Body of pancreas (tissue), 4 donors: Measurements from ENCODE around the gene C14orf132. TPM values are rescaled to one million over a fixed set of nuclear protein-coding genes. Genes with fewer than 3 reads are reported as not detected.

Source experiments
- ATAC-seq: fragments of 150-250 bp; one replicate; pipeline ENCODE4 v1.9.1; 2016
- DNase-seq, 4 donors: peaks; one replicate each; pipeline ENCODE4 v3.0.0-alpha.2; 2019
- H3K27ac ChIP-seq, 4 donors: fragments of 200-600 bp; sonication (generic); 1 replicate in 3 of 4; 2 replicates in 1 of 4; pipeline versions ENCODE4 v1.5.1 to v1.6.1; 2016 to 2019; ENCODE audit warnings: mild to moderate bottlenecking in 1 of 4, mixed read lengths in 1 of 4, moderate library complexity in 1 of 4
- H3K27me3 ChIP-seq, 2 donors: fragments of 200-600 bp; sonication (generic); one replicate each; pipeline ENCODE4 v1.6.0; 2016; ENCODE audit warnings: mild to moderate bottlenecking in 1 of 2
- H3K36me3 ChIP-seq, 2 donors: fragments of 200-600 bp; sonication (generic); replicated peaks in 1 of 2; 2 replicates each; pipeline ENCODE4 v1.5.1; 2016; ENCODE audit warnings: low read depth in 2 of 2; ENCODE audit not compliant: insufficient read depth in 1 of 2
- H3K4me1 ChIP-seq: fragments of 200-600 bp; sonication (generic); one replicate; pipeline ENCODE4 v1.6.0; 2016
- H3K4me3 ChIP-seq, 2 donors: fragments of 200-600 bp; sonication (generic); 1 replicate in 1 of 2; 2 replicates in 1 of 2; pipeline ENCODE4 v1.5.1; 2016 to 2019
- H3K9me3 ChIP-seq, 3 donors: fragments of 200-600 bp; sonication (generic); 1 replicate in 2 of 3; 2 replicates in 1 of 3; pipeline ENCODE4 v1.5.1; 2016
- POLR2A ChIP-seq, 3 donors: fragments of 450-650 bp; IDR thresholded peaks; one replicate each; pipeline ENCODE4 v1.6.1; 2016; ENCODE audit warnings: antibody characterized with exemption in 3 of 3, mild to moderate bottlenecking in 2 of 3
- WGBS, 2 donors: methylation state at CpG; one replicate each; pipeline ENCODE4 v1.1.5; 2017; 5-methylcytosine and 5-hydroxymethylcytosine counted together
- intact Hi-C: fragments of 100-400 bp; cut with DNase I; formaldehyde crosslinking; loops from one replicate; pipeline ENCODE4 v1.15.1; 2023
- total RNA-seq, 2 donors: library from RNA; depleted of rRNA; stranded (reverse); fragments of >200 nt; gene quantifications; one replicate each; pipeline ENCODE4 v1.1.0, GENCODE V29; 2016
- TF ChIP-seq, protein P1 (sequence below), 7 experiments: fragments of 450-650 bp in 4 of 7; fragments of 200-600 bp in 3 of 7; sonication (generic) in 3 of 7; IDR thresholded peaks; one replicate each; pipeline ENCODE4 v1.5.1; 2016 to 2019; ENCODE audit warnings: antibody characterized with exemption in 7 of 7

C14orf132 gene
- total RNA-seq, 2 donors from 2014 or later = 4.4 to 4.6 TPM

- Histone ChIP-seq H3K36me3 (no peaks in the 10 kb centered on the region), H3K4me1 (no peaks in the 10 kb centered on the region), H3K4me3 (no peak overlapping the region), H3K27me3 (no peaks in the 10 kb centered on the region), H3K9me3 (no peaks in the 10 kb centered on the region), H3K27ac (no peak overlapping the region)
- 62 to 91% methylated on average over 3 of the region's 3 CpGs for WGBS, 2 donors
- no peak for DNase-seq
- TF ChIP-seq POLR2A (IDR thresholded peaks at IDR 0.05) = no peak
- TF ChIP-seq, protein P1, sequence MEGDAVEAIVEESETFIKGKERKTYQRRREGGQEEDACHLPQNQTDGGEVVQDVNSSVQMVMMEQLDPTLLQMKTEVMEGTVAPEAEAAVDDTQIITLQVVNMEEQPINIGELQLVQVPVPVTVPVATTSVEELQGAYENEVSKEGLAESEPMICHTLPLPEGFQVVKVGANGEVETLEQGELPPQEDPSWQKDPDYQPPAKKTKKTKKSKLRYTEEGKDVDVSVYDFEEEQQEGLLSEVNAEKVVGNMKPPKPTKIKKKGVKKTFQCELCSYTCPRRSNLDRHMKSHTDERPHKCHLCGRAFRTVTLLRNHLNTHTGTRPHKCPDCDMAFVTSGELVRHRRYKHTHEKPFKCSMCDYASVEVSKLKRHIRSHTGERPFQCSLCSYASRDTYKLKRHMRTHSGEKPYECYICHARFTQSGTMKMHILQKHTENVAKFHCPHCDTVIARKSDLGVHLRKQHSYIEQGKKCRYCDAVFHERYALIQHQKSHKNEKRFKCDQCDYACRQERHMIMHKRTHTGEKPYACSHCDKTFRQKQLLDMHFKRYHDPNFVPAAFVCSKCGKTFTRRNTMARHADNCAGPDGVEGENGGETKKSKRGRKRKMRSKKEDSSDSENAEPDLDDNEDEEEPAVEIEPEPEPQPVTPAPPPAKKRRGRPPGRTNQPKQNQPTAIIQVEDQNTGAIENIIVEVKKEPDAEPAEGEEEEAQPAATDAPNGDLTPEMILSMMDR (IDR thresholded peaks at IDR 0.05) = no peak
- intact Hi-C loops = no loop called here
- no peak for ATAC-seq
Measured at GRCh38 chr14:96051231-96051630, 12.1 kb downstream of the C14orf132 start.

- DNase-seq (no peak), ATAC-seq (no peak)
- intact Hi-C loops = no loop called here
- Histone ChIP-seq H3K9me3 (no peaks in the 10 kb centered on the region), H3K27ac (no peak overlapping the region), H3K36me3 (no peaks in the 10 kb centered on the region), H3K4me3 (no peak overlapping the region), H3K27me3 (no peaks in the 10 kb centered on the region), H3K4me1 (no peaks in the 10 kb centered on the region)
- TF ChIP-seq, protein P1 (IDR thresholded peaks at IDR 0.05) = no peak
- TF ChIP-seq POLR2A (IDR thresholded peaks at IDR 0.05) = no peak
- 64 to 69% methylated on average over 14 of the region's 14 CpGs for WGBS, 2 donors
Measured at GRCh38 chr14:96051642-96052540, 12.7 kb downstream of the C14orf132 start.

- H3K27me3 ChIP-seq = no peaks in the 10 kb centered on the region
- no peak for DNase-seq
- WGBS, 2 donors = 60 to 69% methylated on average over 10 of the region's 10 CpGs
- no peak for ATAC-seq
- no peak for TF ChIP-seq POLR2A (IDR thresholded peaks at IDR 0.05)
- TF ChIP-seq, protein P1 (IDR thresholded peaks at IDR 0.05) = no peak
- H3K9me3 ChIP-seq = no peaks in the 10 kb centered on the region
- H3K36me3 ChIP-seq = no peaks in the 10 kb centered on the region
- intact Hi-C loops = no loop called here
- no peak overlapping the region for H3K27ac ChIP-seq
- no peaks in the 10 kb centered on the region for H3K4me1 ChIP-seq
- H3K4me3 ChIP-seq = no peak overlapping the region
Measured at GRCh38 chr14:96052541-96053247, 13.5 kb downstream of the C14orf132 start.

- Histone ChIP-seq H3K27ac (no peak overlapping the region), H3K36me3 (no peaks in the 10 kb centered on the region), H3K27me3 (no peaks in the 10 kb centered on the region), H3K4me1 (no peaks in the 10 kb centered on the region), H3K4me3 (no peak overlapping the region), H3K9me3 (no peaks in the 10 kb centered on the region)
- 62 to 82% methylated on average over 4 to 5 of the region's 5 CpGs for WGBS, 2 donors
- intact Hi-C loops = no loop called here
- no peak for DNase-seq
- TF ChIP-seq POLR2A (IDR thresholded peaks at IDR 0.05) = no peak
- TF ChIP-seq, protein P1 (IDR thresholded peaks at IDR 0.05) = no peak
- ATAC-seq = no peak
Measured at GRCh38 chr14:96053248-96053599, 14.1 kb downstream of the C14orf132 start.
